CD8-positive, alpha-beta memory T cell (primary cell): Measurements from ENCODE around the gene SMIM43. TPM values are rescaled to one million over a fixed set of nuclear protein-coding genes. Genes with fewer than 3 reads are reported as not detected.
A peak's percentile ranks its signal among the peaks of the same experiment; 100 is the strongest.

ENCODE experiments used
- CTCF ChIA-PET: fragments of 350-600 bp; sonication (Branson Sonifier 250); formaldehyde crosslinking; loops from one replicate; lab custom pipeline; 2021; ENCODE audit warnings: antibody characterized with exemption; lab: Charles Lee
- POLR2A ChIA-PET: fragments of 350-600 bp; sonication (Branson Sonifier 250); formaldehyde crosslinking; loops from one replicate; lab custom pipeline; 2021; ENCODE audit warnings: antibody characterized with exemption; lab: Charles Lee
- DNase-seq, 5 donors: peaks; one replicate each; pipeline versions ENCODE4 v3.0.0 to v3.0.0-alpha.2; 2020 to 2022; ENCODE audit warnings: mixed read lengths in 1 of 5
- H3K27ac ChIP-seq: one replicate; pipeline ENCODE4 v1.7.0; 2013; ENCODE audit warnings: low read depth, mild to moderate bottlenecking, low read length, moderate library complexity
- H3K27me3 ChIP-seq: 2 replicates; pipeline ENCODE4 v1.7.0; 2013; ENCODE audit warnings: low read length, mild to moderate bottlenecking; ENCODE audit not compliant: insufficient read depth, poor library complexity, severe bottlenecking
- H3K36me3 ChIP-seq: 2 replicates; pipeline ENCODE4 v1.7.0; 2013; ENCODE audit warnings: mild to moderate bottlenecking, low read length, moderate library complexity; ENCODE audit not compliant: insufficient read depth
- H3K4me1 ChIP-seq: 2 replicates; pipeline ENCODE4 v1.7.0; 2013; ENCODE audit warnings: mild to moderate bottlenecking, low read length, moderate library complexity; ENCODE audit not compliant: insufficient read depth
- H3K4me3 ChIP-seq: 2 replicates; pipeline ENCODE4 v1.7.0; 2013; ENCODE audit warnings: mild to moderate bottlenecking, low read length
- H3K9me3 ChIP-seq: 2 replicates; pipeline ENCODE4 v1.7.0; 2013; ENCODE audit warnings: mild to moderate bottlenecking, low read length
- H3K27ac Mint-ChIP-seq, 8 donors: one replicate each; pipeline ENCODE4 v1.8.0; 2020 to 2021; ENCODE audit warnings: mixed read lengths in 8 of 8, mild to moderate bottlenecking in 6 of 8, inconsistent platforms in 3 of 8, moderate library complexity in 3 of 8
- H3K27me3 Mint-ChIP-seq, 2 donors: one replicate each; pipeline ENCODE4 v1.8.0; 2020 to 2021; ENCODE audit warnings: mixed read lengths in 2 of 2, mild to moderate bottlenecking in 1 of 2, moderate library complexity in 1 of 2
- H3K36me3 Mint-ChIP-seq, 3 donors: one replicate each; pipeline ENCODE4 v1.8.0; 2020 to 2021; ENCODE audit warnings: mixed read lengths in 3 of 3, inconsistent platforms in 1 of 3, mild to moderate bottlenecking in 1 of 3
- H3K4me1 Mint-ChIP-seq, 3 donors: one replicate each; pipeline ENCODE4 v1.8.0; 2020 to 2021; ENCODE audit warnings: mixed read lengths in 3 of 3, inconsistent platforms in 1 of 3, mild to moderate bottlenecking in 1 of 3
- H3K4me3 Mint-ChIP-seq, 7 donors: one replicate each; pipeline ENCODE4 v1.8.0; 2020 to 2021; ENCODE audit warnings: mixed read lengths in 7 of 7, mild to moderate bottlenecking in 6 of 7, moderate library complexity in 4 of 7, inconsistent platforms in 2 of 7
- H3K9me3 Mint-ChIP-seq, 5 donors: one replicate each; pipeline ENCODE4 v1.8.0; 2020 to 2022; ENCODE audit warnings: mixed read lengths in 5 of 5, mild to moderate bottlenecking in 3 of 5, moderate library complexity in 2 of 5, inconsistent platforms in 1 of 5
- polyA plus RNA-seq: library from polyadenylated mRNA; unstranded; fragments of 300-500 nt; fragmentation: Illumina TruSeq; gene quantifications from one replicate; pipeline ENCODE4 v1.2.3, GENCODE V29; 2021
- total RNA-seq, 2 experiments: library from RNA; stranded (reverse); gene quantifications; one replicate each; pipeline ENCODE4 v1.2.3, GENCODE V29; 2021

The SMIM43 gene
- total and polyA plus RNA-seq, 3 experiments from 2014 or later = 0.23 to 0.47 (median 0.44) TPM

DNA sequence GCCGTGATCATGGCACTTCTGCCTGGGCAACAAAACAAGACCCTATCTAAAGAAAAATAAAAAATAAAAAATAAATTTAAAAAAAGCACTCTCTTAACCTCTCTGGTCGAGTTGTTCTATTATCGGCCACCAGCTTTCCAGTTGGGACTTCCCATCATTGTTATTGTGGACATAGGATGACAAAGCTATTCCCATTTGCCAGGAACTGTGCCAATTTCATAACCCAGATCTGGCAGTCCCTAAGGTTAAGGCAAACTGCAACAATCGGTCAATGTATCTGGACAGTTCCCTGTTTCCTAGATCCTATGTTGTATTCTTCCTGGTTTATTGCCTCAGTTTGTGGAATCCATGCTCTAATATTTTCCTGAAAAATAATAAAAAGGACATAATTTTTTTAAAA is 50.4 kb downstream of the SMIM43 start:
- POLR2A ChIA-PET = no interaction called here

DNA sequence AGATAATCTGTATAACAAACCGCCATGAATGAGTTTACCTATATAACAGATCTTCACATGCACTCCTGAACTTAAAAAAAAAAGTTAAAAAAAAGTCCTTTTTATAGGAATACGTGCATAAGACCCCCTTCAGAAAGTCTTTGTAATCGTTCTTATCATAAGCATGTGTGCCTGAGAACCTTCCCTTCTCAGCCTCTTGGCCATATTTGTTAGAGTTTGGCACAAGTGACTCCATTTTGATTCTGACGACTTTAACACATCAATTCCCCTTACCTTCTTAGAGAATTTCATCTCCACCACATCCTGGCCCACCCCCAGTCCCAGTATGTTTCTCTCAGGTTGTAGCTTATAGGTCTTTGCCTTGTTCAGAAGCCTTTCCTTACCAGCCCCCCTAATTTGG is 52.2 kb downstream of the SMIM43 start:
- Mint-ChIP-seq H3K36me3 (peaks cover 0 to 2% (median 0%) of the 10 kb centered on the region in 3 donors), H3K4me3 (peak overlapping the region in 1 of 7 donors; percentile 54), H3K4me1 (peaks cover 3 to 15% (median 8%) of the 10 kb centered on the region in 3 donors), H3K27me3 (peaks cover 6 to 57% of the 10 kb centered on the region in 2 donors), H3K9me3 (no peaks in the 10 kb centered on the region), H3K27ac (no peak overlapping the region)
- H3K27ac ChIP-seq = no peak overlapping the region
- H3K4me1 ChIP-seq = no peaks in the 10 kb centered on the region
- H3K4me3 ChIP-seq = no peak overlapping the region
- DNase-seq = no peak
- POLR2A ChIA-PET = no interaction called here
- H3K9me3 ChIP-seq = no peaks in the 10 kb centered on the region
- H3K27me3 ChIP-seq = no peaks in the 10 kb centered on the region
- H3K36me3 ChIP-seq = no peaks in the 10 kb centered on the region
- CTCF ChIA-PET = interaction anchor here (1.1 kb wide), 1 partner anchor 343 kb away, joined by 3 read pairs; no protein-coding TSS in a partner anchor

More for the DNA sequence above, 50.4 kb downstream of the SMIM43 start:
- Mint-ChIP-seq H3K27ac (no peak overlapping the region), H3K4me3 (no peak overlapping the region), H3K9me3 (no peaks in the 10 kb centered on the region), H3K4me1 (peaks cover 0 to 9% (median 5%) of the 10 kb centered on the region in 3 donors), H3K36me3 (peaks cover 0 to 2% (median 0%) of the 10 kb centered on the region in 3 donors), H3K27me3 (peaks cover 7 to 47% of the 10 kb centered on the region in 2 donors)
- Histone ChIP-seq H3K9me3 (no peaks in the 10 kb centered on the region), H3K36me3 (no peaks in the 10 kb centered on the region), H3K4me3 (no peak overlapping the region), H3K27me3 (no peaks in the 10 kb centered on the region), H3K4me1 (no peaks in the 10 kb centered on the region), H3K27ac (no peak overlapping the region)
- CTCF ChIA-PET = no interaction called here
- DNase-seq = no peak

DNA sequence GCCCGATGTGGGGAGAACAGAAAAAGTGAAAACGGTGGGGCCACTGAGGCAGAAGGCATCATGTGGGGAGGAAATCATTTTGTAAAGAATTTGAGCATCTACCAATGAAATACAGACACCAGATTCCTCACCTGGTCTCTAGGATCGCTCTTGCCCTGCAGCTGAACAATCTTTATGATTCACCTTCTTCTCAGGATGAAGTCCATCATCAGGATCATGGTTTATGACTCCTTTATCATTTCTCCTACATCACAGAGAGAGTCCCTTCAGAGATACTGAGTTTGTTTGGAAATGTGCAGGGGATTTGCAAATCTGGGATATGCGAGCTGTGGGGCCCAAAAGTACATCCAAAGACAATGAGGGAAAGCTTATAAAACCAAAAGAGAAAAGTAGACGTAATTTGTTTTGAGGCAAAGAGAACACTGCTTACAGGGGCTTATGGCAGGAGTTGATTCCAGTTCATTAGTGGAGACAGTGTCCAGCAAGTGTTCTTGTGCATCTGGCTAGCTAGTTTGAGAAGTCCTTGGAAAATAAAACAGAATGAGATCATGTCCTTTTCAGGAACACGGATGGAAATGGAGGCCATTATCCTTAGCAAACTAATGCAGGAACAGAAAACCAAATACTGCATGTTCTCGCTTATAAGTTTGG is 52.8 kb downstream of the SMIM43 start:
- H3K27me3 Mint-ChIP-seq = peaks cover 7 to 57% of the 10 kb centered on the region in 2 donors

GRCh38 chr4:121711263-121712000 is 53.5 kb downstream of the SMIM43 start:
- ChIA-PET POLR2A (no interaction called here), CTCF (interaction anchor here (1.1 to 1.3 kb wide), 2 partner anchors 12 to 342 kb away, joined by 3 read pairs; no protein-coding TSS in a partner anchor)
- H3K27me3 ChIP-seq = no peaks in the 10 kb centered on the region
- peaks cover 7 to 59% of the 10 kb centered on the region in 2 donors for H3K27me3 Mint-ChIP-seq
- H3K36me3 Mint-ChIP-seq = peaks cover 0 to 2% (median 0%) of the 10 kb centered on the region in 3 donors
- H3K9me3 ChIP-seq = no peaks in the 10 kb centered on the region
- H3K4me1 ChIP-seq = peaks cover 6% of the 10 kb centered on the region
- DNase-seq = no peak
- no peak overlapping the region for H3K4me3 ChIP-seq
- H3K9me3 Mint-ChIP-seq = no peaks in the 10 kb centered on the region
- H3K36me3 ChIP-seq = no peaks in the 10 kb centered on the region
- no peak overlapping the region for H3K27ac Mint-ChIP-seq
- no peak overlapping the region for H3K27ac ChIP-seq
- H3K4me3 Mint-ChIP-seq = peak overlapping the region in 1 of 7 donors; percentile 28
- peaks cover 14 to 27% (median 22%) of the 10 kb centered on the region in 3 donors for H3K4me1 Mint-ChIP-seq

More for the DNA sequence above, 52.8 kb downstream of the SMIM43 start:
- Mint-ChIP-seq H3K4me3 (no peak overlapping the region), H3K9me3 (no peaks in the 10 kb centered on the region), H3K36me3 (peaks cover 0 to 2% (median 0%) of the 10 kb centered on the region in 3 donors), H3K27ac (no peak overlapping the region), H3K4me1 (peaks cover 7 to 20% (median 15%) of the 10 kb centered on the region in 3 donors)
- no peaks in the 10 kb centered on the region for H3K36me3 ChIP-seq
- H3K4me1 ChIP-seq = no peaks in the 10 kb centered on the region
- DNase-seq = no peak
- ChIA-PET POLR2A (no interaction called here), CTCF (interaction anchor here (1.1 to 1.3 kb wide), 2 partner anchors 12 to 342 kb away, joined by 3 read pairs; no protein-coding TSS in a partner anchor)
- no peak overlapping the region for H3K27ac ChIP-seq
- H3K4me3 ChIP-seq = no peak overlapping the region
- no peaks in the 10 kb centered on the region for H3K27me3 ChIP-seq
- H3K9me3 ChIP-seq = no peaks in the 10 kb centered on the region

GRCh38 chr4:121709766-121710405 is 55.1 kb downstream of the SMIM43 start:
- POLR2A ChIA-PET = no interaction called here
- no peak overlapping the region for H3K4me3 ChIP-seq
- Mint-ChIP-seq H3K36me3 (peaks cover 0 to 2% (median 0%) of the 10 kb centered on the region in 3 donors), H3K4me3 (no peak overlapping the region), H3K27me3 (peaks cover 7 to 48% of the 10 kb centered on the region in 2 donors), H3K9me3 (no peaks in the 10 kb centered on the region), H3K27ac (no peak overlapping the region), H3K4me1 (peaks cover 19 to 33% (median 25%) of the 10 kb centered on the region in 3 donors)
- no peak for DNase-seq
- H3K4me1 ChIP-seq = peaks cover 8% of the 10 kb centered on the region
- H3K27me3 ChIP-seq = no peaks in the 10 kb centered on the region
- H3K36me3 ChIP-seq = no peaks in the 10 kb centered on the region
- no peak overlapping the region for H3K27ac ChIP-seq
- CTCF ChIA-PET = no interaction called here
- no peaks in the 10 kb centered on the region for H3K9me3 ChIP-seq

Other genes with a start within 250 kb of the SMIM43 start
- 10 to 100 TPM; 79.7 to 83.5 TPM for gene ANXA5, start 68.2 kb downstream of the SMIM43 start, total RNA-seq
- gene ANXA5, start 68.2 kb downstream of the SMIM43 start, polyA plus RNA-seq = 183 TPM
- gene EXOSC9, start 36.2 kb upstream of the SMIM43 start, total RNA-seq = 10 to 100 TPM; 72.2 to 72.9 TPM
- 41.7 TPM for gene EXOSC9, start 36.2 kb upstream of the SMIM43 start, polyA plus RNA-seq
- gene CCNA2, start 58.7 kb upstream of the SMIM43 start, total RNA-seq = 10 to 100 TPM; 72.1 to 73.5 TPM
- gene CCNA2, start 58.7 kb upstream of the SMIM43 start, polyA plus RNA-seq = 0.28 TPM
- 10 to 100 TPM; 23.3 to 23.4 TPM for gene BBS7, start 105.3 kb upstream of the SMIM43 start, total RNA-seq
- gene BBS7, start 105.3 kb upstream of the SMIM43 start, polyA plus RNA-seq = 10.8 TPM
- gene TRPC3, start 186.9 kb upstream of the SMIM43 start, total RNA-seq = under 1 TPM; 0.15 to 0.35 TPM
- not detected for gene TRPC3, start 186.9 kb upstream of the SMIM43 start, polyA plus RNA-seq